Sigmoid colon (tissue), 7 donors: ENCODE data around the gene PKP1. TPM values are rescaled to one million over a fixed set of nuclear protein-coding genes. Genes with fewer than 3 reads are reported as not detected.

Experiments used
- DNase-seq: peaks from one replicate; pipeline ENCODE4 v3.0.0-alpha.2; 2019
- H3K27ac ChIP-seq, 4 donors: fragments of 200-600 bp; sonication (generic); one replicate each; pipeline ENCODE4 v1.5.1; 2016 to 2019; ENCODE audit warnings: mild to moderate bottlenecking in 1 of 4
- H3K27me3 ChIP-seq, 3 donors: fragments of 200-600 bp; sonication (generic); one replicate each; pipeline ENCODE4 v1.5.1; 2019; ENCODE audit warnings: mild to moderate bottlenecking in 1 of 3
- H3K36me3 ChIP-seq, 4 donors: fragments of 200-600 bp; sonication (generic); one replicate each; pipeline ENCODE4 v1.5.1; 2016 to 2019
- H3K4me1 ChIP-seq, 4 donors: fragments of 200-600 bp; sonication (generic); one replicate each; pipeline ENCODE4 v1.5.1; 2017 to 2019
- H3K4me3 ChIP-seq, 4 donors: fragments of 200-600 bp; sonication (generic); one replicate each; pipeline ENCODE4 v1.5.1; 2017 to 2019; ENCODE audit warnings: mild to moderate bottlenecking in 2 of 4, moderate library complexity in 1 of 4
- H3K9me3 ChIP-seq, 4 donors: fragments of 200-600 bp in 3 of 4; sonication (generic) in 3 of 4; one replicate each; pipeline versions ENCODE4 v1.5.1 to v1.6.1; 2013 to 2019
- EP300 ChIP-seq, 4 donors: sonication (generic); formaldehyde crosslinking; IDR thresholded peaks; one replicate each; pipeline ENCODE4 v1.6.1; 2017; ENCODE audit warnings: antibody characterized with exemption in 4 of 4
- POLR2A ChIP-seq, 2 donors: fragments of 450-650 bp; IDR thresholded peaks; one replicate each; pipeline ENCODE4 v1.6.1; 2016; ENCODE audit warnings: antibody characterized with exemption in 2 of 2, mild to moderate bottlenecking in 2 of 2, moderate library complexity in 2 of 2
- POLR2AphosphoS5 ChIP-seq, 4 donors: sonication (generic); formaldehyde crosslinking; IDR thresholded peaks; one replicate each; pipeline ENCODE4 v1.6.1; 2017; ENCODE audit warnings: antibody characterized with exemption in 4 of 4
- WGBS, 2 donors: extraction: QIAGEN DNeasy Blood & Tissue Kit; methylation state at CpG; one replicate each; pipeline ENCODE4 v1.1.7; 2013; 5-methylcytosine and 5-hydroxymethylcytosine counted together
- intact Hi-C: fragments of 100-400 bp; cut with DNase I; formaldehyde crosslinking; loops from one replicate; pipeline ENCODE4 v1.15.1; 2023
- polyA plus RNA-seq, 3 donors: library from polyadenylated mRNA; stranded (reverse); fragments of 200-250 nt; gene quantifications; one replicate each; pipeline ENCODE4 v1.2.3, GENCODE V29; 2013
- total RNA-seq, 4 donors: library from RNA; depleted of rRNA; stranded (reverse); fragments of >200 nt; gene quantifications; one replicate each; pipeline ENCODE4 v1.1.0, GENCODE V29; 2016
- TF ChIP-seq, protein P1 (sequence below), 4 experiments: fragments of 450-650 bp in 3 of 4; fragments of 200-600 bp in 1 of 4; IDR thresholded peaks; one replicate each; pipeline ENCODE4 v1.5.1; 2016 to 2019; ENCODE audit warnings: antibody characterized with exemption in 4 of 4, mild to moderate bottlenecking in 3 of 4, moderate library complexity in 2 of 4
- donor health status: healthy with polysubstance abuse.
- donor health status: Bipolar disorder and iron deficiency.
- donor health status: healthy.

Gene PKP1
- total and polyA plus RNA-seq, 7 donors = under 0.01 to 0.60 (median 0.16) TPM; not detected in 2

DNA sequence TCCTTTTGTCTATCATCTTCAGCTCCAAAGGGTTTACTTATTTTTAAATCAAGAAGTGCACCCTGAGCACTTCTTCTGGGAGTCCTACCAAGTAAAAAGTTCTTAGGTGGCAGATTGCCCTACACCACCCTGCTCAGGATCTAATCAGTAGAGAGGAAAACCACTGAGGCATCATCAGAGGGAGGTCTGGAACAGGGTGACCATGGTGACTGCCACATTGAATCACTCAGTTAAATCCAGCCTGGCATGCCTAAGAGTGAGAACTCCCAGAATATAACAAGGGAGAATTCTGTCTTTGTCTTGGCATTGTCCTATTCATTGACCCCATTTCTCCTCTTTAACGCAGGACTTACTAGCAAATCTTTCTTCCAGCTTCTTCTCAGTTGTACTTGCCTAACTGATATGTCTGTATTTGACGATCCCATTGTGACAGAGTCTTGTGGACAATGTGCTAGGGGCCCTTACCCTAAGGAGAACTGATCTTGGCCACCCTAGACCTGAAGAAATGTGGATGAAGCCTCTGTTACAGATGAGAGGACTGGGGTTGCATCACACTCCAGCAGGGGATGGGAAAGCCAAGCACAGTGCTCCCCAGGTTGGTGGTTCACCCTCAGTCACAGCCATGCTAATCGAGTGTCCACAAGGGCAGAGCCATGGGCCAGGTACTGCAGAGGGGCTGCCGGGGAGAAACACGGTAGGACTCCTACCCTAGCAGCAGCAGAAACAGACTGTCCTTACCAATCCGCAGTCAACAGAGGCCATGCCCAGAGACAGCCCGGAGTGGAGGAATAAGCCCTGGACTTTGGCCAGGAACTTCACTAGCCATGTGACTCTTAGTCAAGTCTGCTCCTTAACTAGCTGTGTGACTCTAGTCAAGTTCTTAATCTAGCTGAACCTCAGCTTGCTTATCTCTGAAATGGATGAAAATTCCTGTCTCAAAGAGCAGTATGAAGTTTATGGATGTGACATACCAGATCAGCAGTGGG, 15.4 kb downstream of the PKP1 start:
- Histone ChIP-seq H3K4me1 (no peaks in the 10 kb centered on the region), H3K4me3 (no peak overlapping the region), H3K27ac (no peak overlapping the region), H3K9me3 (no peaks in the 10 kb centered on the region), H3K27me3 (no peaks in the 10 kb centered on the region), H3K36me3 (no peaks in the 10 kb centered on the region)
- intact Hi-C loops = no loop called here
- no peak for DNase-seq
- 74 to 81% methylated on average over 7 of the region's 7 CpGs for WGBS, 2 donors
- TF ChIP-seq EP300 (IDR thresholded peaks at IDR 0.05) (no peak), POLR2A (IDR thresholded peaks at IDR 0.05) (no peak), POLR2AphosphoS5 (IDR thresholded peaks at IDR 0.05) (no peak)
- TF ChIP-seq, protein P1, sequence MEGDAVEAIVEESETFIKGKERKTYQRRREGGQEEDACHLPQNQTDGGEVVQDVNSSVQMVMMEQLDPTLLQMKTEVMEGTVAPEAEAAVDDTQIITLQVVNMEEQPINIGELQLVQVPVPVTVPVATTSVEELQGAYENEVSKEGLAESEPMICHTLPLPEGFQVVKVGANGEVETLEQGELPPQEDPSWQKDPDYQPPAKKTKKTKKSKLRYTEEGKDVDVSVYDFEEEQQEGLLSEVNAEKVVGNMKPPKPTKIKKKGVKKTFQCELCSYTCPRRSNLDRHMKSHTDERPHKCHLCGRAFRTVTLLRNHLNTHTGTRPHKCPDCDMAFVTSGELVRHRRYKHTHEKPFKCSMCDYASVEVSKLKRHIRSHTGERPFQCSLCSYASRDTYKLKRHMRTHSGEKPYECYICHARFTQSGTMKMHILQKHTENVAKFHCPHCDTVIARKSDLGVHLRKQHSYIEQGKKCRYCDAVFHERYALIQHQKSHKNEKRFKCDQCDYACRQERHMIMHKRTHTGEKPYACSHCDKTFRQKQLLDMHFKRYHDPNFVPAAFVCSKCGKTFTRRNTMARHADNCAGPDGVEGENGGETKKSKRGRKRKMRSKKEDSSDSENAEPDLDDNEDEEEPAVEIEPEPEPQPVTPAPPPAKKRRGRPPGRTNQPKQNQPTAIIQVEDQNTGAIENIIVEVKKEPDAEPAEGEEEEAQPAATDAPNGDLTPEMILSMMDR (IDR thresholded peaks at IDR 0.05) = no peak

DNA sequence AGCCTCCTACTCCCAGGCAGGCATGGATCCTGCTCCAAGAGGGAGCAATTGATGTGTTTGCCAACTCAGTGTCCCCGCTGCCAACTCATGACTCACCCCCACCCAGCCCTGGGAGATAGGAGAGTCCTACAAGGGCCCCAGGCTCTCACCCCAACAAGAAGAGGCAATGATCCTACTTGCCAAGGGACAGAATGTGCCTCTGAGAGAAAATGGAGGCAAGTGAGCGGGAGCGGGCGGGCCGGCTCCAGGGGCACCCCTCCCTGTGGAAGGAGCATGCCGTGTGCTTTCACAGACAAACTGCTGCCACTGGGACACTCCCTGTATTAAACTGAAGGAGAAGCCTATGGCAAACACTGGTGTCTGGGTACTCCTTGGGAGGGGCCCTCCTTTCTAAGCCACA, 16.7 kb downstream of the PKP1 start:
- no peaks in the 10 kb centered on the region for H3K9me3 ChIP-seq
- DNase-seq = no peak
- no peak overlapping the region for H3K27ac ChIP-seq
- no peak for TF ChIP-seq POLR2A (IDR thresholded peaks at IDR 0.05)
- no peak for TF ChIP-seq POLR2AphosphoS5 (IDR thresholded peaks at IDR 0.05)
- TF ChIP-seq, protein P1 (IDR thresholded peaks at IDR 0.05) = no peak
- TF ChIP-seq EP300 (IDR thresholded peaks at IDR 0.05) = no peak
- intact Hi-C loops = no loop called here
- no peaks in the 10 kb centered on the region for H3K4me1 ChIP-seq
- 34 to 80% methylated on average over 6 of the region's 6 CpGs for WGBS, 2 donors
- no peaks in the 10 kb centered on the region for H3K36me3 ChIP-seq
- H3K4me3 ChIP-seq = no peak overlapping the region
- H3K27me3 ChIP-seq = peaks cover 0 to under 1% (median 0%) of the 10 kb centered on the region in 3 donors

DNA sequence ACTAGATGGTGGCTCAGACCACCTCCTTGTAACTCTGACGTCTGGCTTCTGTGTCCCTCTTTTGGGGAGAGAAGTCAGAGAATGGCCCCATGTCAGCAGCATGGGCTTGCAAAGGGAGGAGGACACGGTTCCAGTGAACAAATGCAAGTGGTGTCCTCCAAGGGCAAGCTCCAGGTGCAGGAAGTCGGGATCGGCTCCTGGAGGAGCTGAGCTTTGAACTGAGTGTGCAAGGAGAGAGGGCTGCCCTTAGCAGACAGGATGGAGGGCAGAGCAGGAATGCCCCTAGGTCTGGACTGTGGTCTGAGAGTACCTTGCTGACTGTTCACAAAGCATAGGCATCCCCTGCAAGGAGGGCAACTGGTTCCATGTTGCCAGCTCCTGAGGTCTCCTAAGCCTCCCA, 17.3 kb downstream of the PKP1 start:
- H3K36me3 ChIP-seq = no peaks in the 10 kb centered on the region
- H3K27me3 ChIP-seq = peaks cover 0 to 7% (median 0%) of the 10 kb centered on the region in 3 donors
- H3K27ac ChIP-seq = no peak overlapping the region
- no peaks in the 10 kb centered on the region for H3K4me1 ChIP-seq
- TF ChIP-seq, protein P1 (IDR thresholded peaks at IDR 0.05) = no peak
- no peak for TF ChIP-seq POLR2AphosphoS5 (IDR thresholded peaks at IDR 0.05)
- TF ChIP-seq EP300 (IDR thresholded peaks at IDR 0.05) = no peak
- intact Hi-C loops = no loop called here
- WGBS, 2 donors = 68 to 78% methylated on average over 4 of the region's 4 CpGs
- no peaks in the 10 kb centered on the region for H3K9me3 ChIP-seq
- H3K4me3 ChIP-seq = no peak overlapping the region
- no peak for DNase-seq

DNA sequence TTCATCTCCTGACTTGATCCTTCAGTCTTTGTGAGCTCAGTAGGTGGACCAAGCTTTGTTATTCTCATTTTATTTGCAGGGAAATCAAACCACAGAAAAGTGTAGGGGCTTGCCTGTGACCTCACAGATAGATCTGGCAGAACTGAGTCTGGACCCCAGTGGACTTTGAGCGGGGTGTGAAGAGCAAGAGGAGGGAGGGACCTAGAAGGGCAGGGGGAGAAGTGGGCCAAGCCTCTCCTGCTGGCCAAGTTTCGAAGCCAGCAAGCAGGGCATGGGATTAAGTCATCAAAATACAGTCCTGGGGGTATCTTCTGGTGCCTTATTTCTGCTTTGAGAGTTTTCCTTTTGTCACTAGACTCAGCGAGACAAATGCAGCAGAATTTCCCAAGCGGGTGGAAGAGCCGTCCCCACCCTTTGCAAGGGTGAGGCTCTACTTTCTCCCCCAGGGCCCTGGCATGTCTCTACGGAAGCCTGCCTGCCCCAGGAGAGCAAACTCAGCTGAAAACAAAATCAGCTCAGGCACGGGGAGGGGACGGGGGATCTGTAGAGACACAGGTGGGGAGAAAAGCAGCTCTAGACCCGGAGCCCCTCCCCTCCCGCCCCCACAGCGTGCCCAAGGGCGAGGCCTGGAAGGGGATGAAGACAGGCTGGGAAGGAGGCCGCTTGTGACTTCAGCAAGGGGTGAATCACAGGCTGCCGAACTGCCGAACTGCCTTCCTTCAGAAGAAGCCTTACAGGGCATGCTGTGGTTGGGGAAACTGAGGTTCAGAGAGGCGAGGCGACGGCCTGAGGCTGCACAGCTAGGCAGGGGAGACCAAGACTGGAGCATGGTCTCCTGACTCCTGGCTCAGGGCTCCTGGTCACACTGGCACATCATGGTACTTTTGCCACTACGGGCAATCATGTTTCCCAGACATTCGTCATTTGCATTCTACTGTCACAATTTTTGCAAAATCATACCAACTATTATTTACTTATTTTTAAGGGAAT, 19.2 kb downstream of the PKP1 start:
- DNase-seq = no peak
- H3K27me3 ChIP-seq = peaks cover 0 to 8% (median 0%) of the 10 kb centered on the region in 3 donors
- no peak overlapping the region for H3K4me3 ChIP-seq
- intact Hi-C loops = no loop called here
- H3K4me1 ChIP-seq = no peaks in the 10 kb centered on the region
- no peak overlapping the region for H3K27ac ChIP-seq
- H3K36me3 ChIP-seq = no peaks in the 10 kb centered on the region
- WGBS, 2 donors = 48 to 72% methylated on average over 20 of the region's 20 CpGs
- no peaks in the 10 kb centered on the region for H3K9me3 ChIP-seq
- no peak for TF ChIP-seq POLR2A (IDR thresholded peaks at IDR 0.05)
- TF ChIP-seq, protein P1 (IDR thresholded peaks at IDR 0.05) = no peak
